ENCODE data around the gene AREL1.

DNA sequence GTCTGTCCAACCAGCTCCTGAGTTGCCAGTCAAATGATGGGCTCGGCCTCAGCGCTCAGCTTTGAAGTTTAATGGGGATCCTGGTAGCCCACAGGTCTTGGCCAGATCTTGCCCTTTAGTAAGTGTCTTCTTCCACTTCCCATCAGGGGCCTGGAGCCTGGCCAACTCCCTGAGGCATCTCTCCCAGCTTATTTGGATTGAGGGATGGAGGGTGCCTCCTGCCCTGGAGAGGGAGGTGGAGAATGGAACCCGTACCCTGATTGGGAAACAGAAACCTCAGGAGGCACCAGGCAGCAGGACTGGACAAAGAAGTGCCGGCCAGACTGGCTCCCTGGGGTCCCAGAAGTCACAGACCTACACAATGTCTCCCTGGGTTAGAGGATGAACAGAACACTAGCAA, 60.3 kb downstream of the AREL1 start:
- no peak for TF ChIP-seq EGR1 (IDR thresholded peaks at IDR 0.05)
- TF ChIP-seq, protein P1, sequence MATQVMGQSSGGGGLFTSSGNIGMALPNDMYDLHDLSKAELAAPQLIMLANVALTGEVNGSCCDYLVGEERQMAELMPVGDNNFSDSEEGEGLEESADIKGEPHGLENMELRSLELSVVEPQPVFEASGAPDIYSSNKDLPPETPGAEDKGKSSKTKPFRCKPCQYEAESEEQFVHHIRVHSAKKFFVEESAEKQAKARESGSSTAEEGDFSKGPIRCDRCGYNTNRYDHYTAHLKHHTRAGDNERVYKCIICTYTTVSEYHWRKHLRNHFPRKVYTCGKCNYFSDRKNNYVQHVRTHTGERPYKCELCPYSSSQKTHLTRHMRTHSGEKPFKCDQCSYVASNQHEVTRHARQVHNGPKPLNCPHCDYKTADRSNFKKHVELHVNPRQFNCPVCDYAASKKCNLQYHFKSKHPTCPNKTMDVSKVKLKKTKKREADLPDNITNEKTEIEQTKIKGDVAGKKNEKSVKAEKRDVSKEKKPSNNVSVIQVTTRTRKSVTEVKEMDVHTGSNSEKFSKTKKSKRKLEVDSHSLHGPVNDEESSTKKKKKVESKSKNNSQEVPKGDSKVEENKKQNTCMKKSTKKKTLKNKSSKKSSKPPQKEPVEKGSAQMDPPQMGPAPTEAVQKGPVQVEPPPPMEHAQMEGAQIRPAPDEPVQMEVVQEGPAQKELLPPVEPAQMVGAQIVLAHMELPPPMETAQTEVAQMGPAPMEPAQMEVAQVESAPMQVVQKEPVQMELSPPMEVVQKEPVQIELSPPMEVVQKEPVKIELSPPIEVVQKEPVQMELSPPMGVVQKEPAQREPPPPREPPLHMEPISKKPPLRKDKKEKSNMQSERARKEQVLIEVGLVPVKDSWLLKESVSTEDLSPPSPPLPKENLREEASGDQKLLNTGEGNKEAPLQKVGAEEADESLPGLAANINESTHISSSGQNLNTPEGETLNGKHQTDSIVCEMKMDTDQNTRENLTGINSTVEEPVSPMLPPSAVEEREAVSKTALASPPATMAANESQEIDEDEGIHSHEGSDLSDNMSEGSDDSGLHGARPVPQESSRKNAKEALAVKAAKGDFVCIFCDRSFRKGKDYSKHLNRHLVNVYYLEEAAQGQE (IDR thresholded peaks at IDR 0.05; ENCODE audit: low read depth) = no peak
- no peak for TF ChIP-seq YY1 (IDR thresholded peaks at IDR 0.05; ENCODE audit: low read depth)
- no peak for TF ChIP-seq CEBPB (IDR thresholded peaks at IDR 0.05)
- no peak for TF ChIP-seq RAD21 (IDR thresholded peaks at IDR 0.05; ENCODE audit: low read depth)
- TF ChIP-seq FOXM1 (IDR thresholded peaks at IDR 0.05; ENCODE audit: borderline replicate concordance, low read depth) = no peak
- TF ChIP-seq, protein P2, sequence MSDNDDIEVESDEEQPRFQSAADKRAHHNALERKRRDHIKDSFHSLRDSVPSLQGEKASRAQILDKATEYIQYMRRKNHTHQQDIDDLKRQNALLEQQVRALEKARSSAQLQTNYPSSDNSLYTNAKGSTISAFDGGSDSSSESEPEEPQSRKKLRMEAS (IDR thresholded peaks at IDR 0.05) = no peak
- TF ChIP-seq TAF1 (IDR thresholded peaks at IDR 0.05; ENCODE audit: low read depth) = no peak
- TF ChIP-seq ZBTB7A (IDR thresholded peaks at IDR 0.05; ENCODE audit: low read depth) = no peak
- no peak for TF ChIP-seq EP300 (IDR thresholded peaks at IDR 0.05; ENCODE audit: borderline replicate concordance)
- TF ChIP-seq, protein P3, sequence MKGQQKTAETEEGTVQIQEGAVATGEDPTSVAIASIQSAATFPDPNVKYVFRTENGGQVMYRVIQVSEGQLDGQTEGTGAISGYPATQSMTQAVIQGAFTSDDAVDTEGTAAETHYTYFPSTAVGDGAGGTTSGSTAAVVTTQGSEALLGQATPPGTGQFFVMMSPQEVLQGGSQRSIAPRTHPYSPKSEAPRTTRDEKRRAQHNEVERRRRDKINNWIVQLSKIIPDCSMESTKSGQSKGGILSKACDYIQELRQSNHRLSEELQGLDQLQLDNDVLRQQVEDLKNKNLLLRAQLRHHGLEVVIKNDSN (IDR thresholded peaks at IDR 0.05) = no peak
